Neural progenitor cell (in vitro differentiated cells): ENCODE measurements around the gene ATP1B4. TPM values are rescaled to one million over a fixed set of nuclear protein-coding genes. Genes with fewer than 3 reads are reported as not detected.

Experiments used
- DNase-seq: peaks from one replicate; pipeline ENCODE4 v3.0.0-alpha.2; 2016; ENCODE audit warnings: low spot score
- H2AFZ ChIP-seq: fragments of 200-600 bp; sonication (generic); replicated peaks from 2 replicates; pipeline ENCODE4 v1.6.1; 2016; ENCODE audit warnings: antibody characterized with exemption
- H3F3A ChIP-seq: fragments of 200-600 bp; sonication (generic); 2 replicates; pipeline ENCODE4 v1.6.1; 2016; ENCODE audit warnings: antibody characterized with exemption, low read depth
- H3K27ac ChIP-seq: fragments of 200-600 bp; sonication (generic); 2 replicates; pipeline ENCODE4 v1.5.1; 2016; ENCODE audit warnings: mild to moderate bottlenecking
- H3K27me3 ChIP-seq: fragments of 200-600 bp; sonication (generic); 2 replicates; pipeline ENCODE4 v1.6.1; 2016; ENCODE audit warnings: mild to moderate bottlenecking, moderate library complexity
- H3K36me3 ChIP-seq: fragments of 200-600 bp; sonication (generic); 2 replicates; pipeline ENCODE4 v1.5.1; 2016
- H3K4me1 ChIP-seq: fragments of 200-600 bp; sonication (generic); 2 replicates; pipeline ENCODE4 v1.6.1; 2016; ENCODE audit warnings: mixed run types
- H3K4me2 ChIP-seq: fragments of 200-600 bp; sonication (generic); 2 replicates; pipeline ENCODE4 v1.6.1; 2016
- H3K4me3 ChIP-seq: fragments of 200-600 bp; sonication (generic); 2 replicates; pipeline ENCODE4 v1.5.1; 2016
- H3K79me2 ChIP-seq: fragments of 200-600 bp; sonication (generic); 2 replicates; pipeline ENCODE4 v1.6.1; 2016; ENCODE audit warnings: low read depth
- H3K9ac ChIP-seq: fragments of 200-600 bp; sonication (generic); 2 replicates; pipeline ENCODE4 v1.6.1; 2016
- H3K9me3 ChIP-seq: fragments of 200-600 bp; sonication (generic); 2 replicates; pipeline ENCODE4 v1.5.1; 2016; ENCODE audit warnings: low read depth
- H4K20me1 ChIP-seq: fragments of 200-600 bp; sonication (generic); 2 replicates; pipeline ENCODE4 v1.6.1; 2016; ENCODE audit warnings: low read depth
- H3K27ac Mint-ChIP-seq: 3 replicates; pipeline ENCODE4 v1.8.0; 2021; ENCODE audit warnings: mixed read lengths
- H3K27me3 Mint-ChIP-seq: 2 replicates; pipeline ENCODE4 v1.8.0; 2022; ENCODE audit warnings: low read depth, mild to moderate bottlenecking, inconsistent platforms, moderate library complexity, mixed read lengths; ENCODE audit not compliant: insufficient read depth
- H3K36me3 Mint-ChIP-seq: 3 replicates; pipeline ENCODE4 v1.8.0; 2021; ENCODE audit warnings: mixed read lengths
- H3K4me1 Mint-ChIP-seq: 3 replicates; pipeline ENCODE4 v1.8.0; 2021; ENCODE audit warnings: mixed read lengths
- H3K4me3 Mint-ChIP-seq: 3 replicates; pipeline ENCODE4 v1.8.0; 2021; ENCODE audit warnings: mild to moderate bottlenecking, moderate library complexity, mixed read lengths
- H3K9me3 Mint-ChIP-seq: 3 replicates; pipeline ENCODE4 v1.8.0; 2020; ENCODE audit warnings: mixed read lengths
- CTCF ChIP-seq: fragments of 200-600 bp; sonication (generic); IDR thresholded peaks from 2 replicates; pipeline ENCODE4 v1.5.1; 2017; ENCODE audit warnings: antibody characterized with exemption, mild to moderate bottlenecking
- EZH2 ChIP-seq: fragments of 200-600 bp; sonication (generic); IDR thresholded peaks from 2 replicates; pipeline ENCODE4 v1.6.1; 2017; ENCODE audit warnings: antibody characterized with exemption, mild to moderate bottlenecking, moderate library complexity
- EZH2phosphoT487 ChIP-seq: fragments of 200-600 bp; sonication (generic); IDR thresholded peaks from 2 replicates; pipeline ENCODE4 v1.6.1; 2017; ENCODE audit warnings: antibody characterized with exemption
- total RNA-seq: library from RNA; depleted of rRNA; stranded (reverse); fragments of >200 nt; gene quantifications from 2 replicates; pipeline ENCODE4 v1.2.3, GENCODE V29; 2015; ENCODE audit warnings: low replicate concordance

ATP1B4 gene
- total RNA-seq, 1 donor from 2014 or later, result not detected

- Histone ChIP-seq H3K4me1 (no peaks in the 10 kb centered on the region), H4K20me1 (no peaks in the 10 kb centered on the region), H3K4me2 (no peak overlapping the region), H3K27me3 (no peaks in the 10 kb centered on the region), H3K27ac (no peak overlapping the region), H2AFZ (no peak overlapping the region), H3K79me2 (no peaks in the 10 kb centered on the region), H3K4me3 (no peak overlapping the region), H3K9ac (no peak overlapping the region), H3F3A (no peaks in the 10 kb centered on the region), H3K36me3 (no peaks in the 10 kb centered on the region), H3K9me3 (peaks cover 9% of the 10 kb centered on the region)
- no peak for DNase-seq
- Mint-ChIP-seq H3K36me3 (no peaks in the 10 kb centered on the region), H3K27ac (no peak overlapping the region), H3K4me3 (no peak overlapping the region), H3K9me3 (peaks cover 18% of the 10 kb centered on the region), H3K4me1 (no peaks in the 10 kb centered on the region), H3K27me3 (no peaks in the 10 kb centered on the region)
- no peak for TF ChIP-seq CTCF
- TF ChIP-seq EZH2, result no peak
- no peak for TF ChIP-seq EZH2phosphoT487
These were observed 29.5 kb upstream of the ATP1B4 start for GRCh38 chrX:120332394-120332793.

- Histone ChIP-seq H3K4me3 (no peak overlapping the region), H3K4me2 (no peak overlapping the region), H3K36me3 (no peaks in the 10 kb centered on the region), H3K9ac (no peak overlapping the region), H3K4me1 (no peaks in the 10 kb centered on the region), H3K27me3 (no peaks in the 10 kb centered on the region), H4K20me1 (no peaks in the 10 kb centered on the region), H3K27ac (no peak overlapping the region), H3F3A (no peaks in the 10 kb centered on the region), H2AFZ (no peak overlapping the region), H3K9me3 (peaks cover 14% of the 10 kb centered on the region), H3K79me2 (no peaks in the 10 kb centered on the region)
- Mint-ChIP-seq H3K27me3 (no peaks in the 10 kb centered on the region), H3K36me3 (no peaks in the 10 kb centered on the region), H3K27ac (no peak overlapping the region), H3K4me3 (no peak overlapping the region), H3K4me1 (no peaks in the 10 kb centered on the region), H3K9me3 (peaks cover 29% of the 10 kb centered on the region)
- no peak for DNase-seq
- TF ChIP-seq CTCF (no peak), EZH2 (no peak), EZH2phosphoT487 (no peak)
These were observed 27.7 kb upstream of the ATP1B4 start for GRCh38 chrX:120334151-120334550.

- H3K27me3 Mint-ChIP-seq, result no peaks in the 10 kb centered on the region
- Histone ChIP-seq H2AFZ (no peak overlapping the region), H3K9ac (no peak overlapping the region), H3K4me1 (no peaks in the 10 kb centered on the region), H3K79me2 (no peaks in the 10 kb centered on the region), H3K27ac (no peak overlapping the region), H3K4me3 (no peak overlapping the region), H4K20me1 (no peaks in the 10 kb centered on the region), H3K27me3 (no peaks in the 10 kb centered on the region), H3K9me3 (peaks cover 18% of the 10 kb centered on the region), H3K4me2 (no peak overlapping the region), H3K36me3 (no peaks in the 10 kb centered on the region), H3F3A (no peaks in the 10 kb centered on the region)
- H3K4me1 Mint-ChIP-seq, result no peaks in the 10 kb centered on the region
- DNase-seq, result no peak
- no peak overlapping the region for H3K27ac Mint-ChIP-seq
- no peaks in the 10 kb centered on the region for H3K36me3 Mint-ChIP-seq
- peaks cover 30% of the 10 kb centered on the region for H3K9me3 Mint-ChIP-seq
- TF ChIP-seq CTCF (no peak), EZH2phosphoT487 (no peak), EZH2 (no peak)
- H3K4me3 Mint-ChIP-seq, result no peak overlapping the region
These were observed 27.3 kb upstream of the ATP1B4 start for GRCh38 chrX:120334603-120335002.

GRCh38 chrX:120335289-120335688 lies 26.6 kb upstream of the ATP1B4 start:
- no peak overlapping the region for H3K4me2 ChIP-seq
- H3K4me1 Mint-ChIP-seq, result no peaks in the 10 kb centered on the region
- H3K27ac Mint-ChIP-seq, result no peak overlapping the region
- no peaks in the 10 kb centered on the region for H3K4me1 ChIP-seq
- no peak overlapping the region for H3K4me3 Mint-ChIP-seq
- H3K27me3 Mint-ChIP-seq, result no peaks in the 10 kb centered on the region
- peaks cover 31% of the 10 kb centered on the region for H3K9me3 Mint-ChIP-seq
- no peaks in the 10 kb centered on the region for H4K20me1 ChIP-seq
- DNase-seq, result no peak
- no peak overlapping the region for H2AFZ ChIP-seq
- H3K36me3 ChIP-seq, result no peaks in the 10 kb centered on the region
- no peak for TF ChIP-seq EZH2
- TF ChIP-seq EZH2phosphoT487, result no peak
- no peak for TF ChIP-seq CTCF
- peaks cover 18% of the 10 kb centered on the region for H3K9me3 ChIP-seq
- H3K79me2 ChIP-seq, result no peaks in the 10 kb centered on the region
- no peaks in the 10 kb centered on the region for H3F3A ChIP-seq
- no peak overlapping the region for H3K9ac ChIP-seq
- no peaks in the 10 kb centered on the region for H3K36me3 Mint-ChIP-seq
- H3K27me3 ChIP-seq, result no peaks in the 10 kb centered on the region
- no peak overlapping the region for H3K27ac ChIP-seq
- H3K4me3 ChIP-seq, result no peak overlapping the region
